ENCODE results near the gene SREBF2.

Gene SREBF2

DNA sequence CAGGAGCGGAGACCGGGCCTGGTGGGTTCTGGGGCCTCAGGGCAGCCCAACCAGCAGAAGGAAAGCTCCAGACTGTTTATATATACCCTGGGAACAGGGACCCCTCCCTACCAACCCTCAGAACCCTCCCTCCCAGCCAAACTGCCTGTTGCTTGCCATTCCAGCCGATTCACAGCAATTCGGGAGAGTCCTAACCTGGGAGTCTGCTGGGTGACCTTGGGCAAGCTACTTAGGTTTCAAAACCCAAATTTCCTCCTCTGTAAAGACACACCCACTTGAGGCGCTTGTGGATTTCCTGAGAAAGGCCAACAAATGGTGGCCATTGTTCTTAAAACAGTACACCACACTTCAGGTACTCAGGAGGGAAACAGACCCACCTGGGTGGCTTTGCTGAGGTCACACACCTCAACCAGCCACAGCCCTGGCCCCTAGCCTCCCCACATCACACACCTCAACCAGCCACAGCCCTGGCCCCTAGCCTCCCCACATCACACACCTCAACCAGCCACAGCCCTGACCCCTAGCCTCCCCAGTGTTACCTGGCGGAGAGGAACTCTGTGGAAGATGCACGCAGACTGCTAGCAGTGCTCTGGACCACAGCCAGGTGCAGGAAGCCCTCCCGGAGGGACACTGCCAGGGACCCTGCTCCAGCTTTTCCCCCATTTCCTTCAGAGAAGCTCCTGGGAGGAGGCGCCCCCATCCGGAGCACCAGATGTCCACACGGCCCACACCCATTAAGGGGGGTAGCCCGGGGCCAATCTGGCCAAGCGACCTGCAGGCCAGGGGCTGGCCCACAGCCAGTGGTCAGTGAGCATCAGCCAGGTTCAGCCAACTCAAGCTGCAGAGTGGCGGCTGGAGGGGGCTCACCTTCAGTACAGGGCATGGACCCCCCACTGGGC, 75.8 kb downstream of the SREBF2 start:
- no peak for DNase-seq (ENCODE audit: low read depth)

DNA sequence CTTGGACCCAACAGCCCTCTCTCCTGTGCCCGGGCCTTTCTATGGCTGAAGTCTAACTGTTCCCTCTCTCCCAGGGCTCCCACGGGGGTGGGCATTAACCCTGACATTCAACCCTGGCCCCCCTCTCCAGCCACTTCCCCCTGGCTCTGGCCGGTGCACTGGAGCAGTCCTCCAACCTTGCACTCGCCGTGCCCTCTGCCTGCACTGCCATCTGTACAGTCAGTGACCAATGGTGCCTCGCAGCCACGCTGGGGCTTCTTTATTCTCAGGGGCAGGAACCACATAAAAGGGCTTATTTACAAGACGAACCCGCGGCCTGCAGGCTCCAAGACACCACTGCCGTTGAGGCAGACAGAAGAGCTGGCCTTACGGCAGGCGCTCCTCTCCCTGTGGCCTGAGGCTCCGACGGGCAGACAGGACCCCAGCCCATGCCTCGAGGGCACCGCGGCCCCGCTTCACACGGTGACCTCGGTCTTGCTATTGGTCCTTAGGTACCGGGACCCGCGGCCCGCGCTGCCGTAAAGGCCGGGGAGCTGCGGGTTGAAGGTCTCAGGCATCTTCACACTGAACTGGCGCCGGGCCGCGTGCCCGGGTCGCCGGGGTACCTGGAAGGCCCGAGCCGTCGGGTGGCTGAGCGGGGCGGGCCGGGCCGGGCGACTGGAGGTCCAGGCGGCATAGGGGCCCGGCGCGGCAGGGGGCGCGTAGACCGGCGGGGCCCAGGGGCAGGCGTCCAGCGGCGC, 76.6 kb downstream of the SREBF2 start:
- no peak for DNase-seq (ENCODE audit: low read depth)

DNA sequence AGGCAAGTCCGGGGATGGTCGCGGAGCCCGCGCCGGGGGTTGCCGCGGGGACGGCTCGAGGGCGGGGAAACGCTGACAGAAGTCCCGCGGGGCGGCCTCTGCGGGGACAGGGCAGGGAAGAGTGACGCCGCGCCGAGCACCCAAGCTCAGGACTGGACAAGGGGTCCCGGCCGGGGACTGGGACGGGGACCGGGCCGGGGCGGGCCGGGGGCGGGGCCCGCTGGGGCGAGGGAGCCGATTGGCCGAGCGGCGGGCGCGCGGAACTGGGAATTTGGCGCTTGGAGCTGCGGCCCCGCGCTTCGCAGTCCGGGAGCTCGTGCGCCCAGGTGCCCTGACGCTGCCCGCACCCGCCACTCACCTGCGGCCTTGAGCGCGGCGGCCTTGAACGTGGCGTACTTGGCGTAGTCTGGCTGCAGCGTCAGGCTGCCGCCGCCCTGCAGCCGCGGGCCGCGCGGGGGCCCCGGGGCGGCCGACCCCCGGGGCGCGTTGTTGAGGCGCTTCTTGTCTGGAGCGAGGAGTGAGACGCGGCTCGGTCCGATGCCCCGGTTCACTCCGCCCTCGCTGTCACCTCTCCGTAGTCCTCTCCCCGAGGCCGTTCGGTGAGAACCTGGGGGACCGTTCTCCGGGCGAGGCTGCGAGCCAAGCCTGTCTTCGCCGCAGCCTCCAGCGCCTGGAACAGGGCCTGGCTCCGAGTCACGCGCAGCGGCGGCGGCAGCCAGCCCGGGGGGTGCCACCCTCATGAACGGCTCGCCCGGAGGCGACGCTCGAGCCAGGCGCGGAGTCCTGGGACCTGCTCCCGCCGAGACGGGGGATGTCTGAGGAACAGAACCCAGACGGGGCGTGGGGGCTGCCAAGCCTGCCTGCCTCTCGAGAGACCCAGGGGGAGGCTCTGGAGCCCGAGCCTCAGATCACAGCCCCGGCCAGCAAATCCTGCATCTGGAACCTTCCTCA, 77.4 kb downstream of the SREBF2 start:
- DNase-seq (ENCODE audit: low read depth) = no peak

DNA sequence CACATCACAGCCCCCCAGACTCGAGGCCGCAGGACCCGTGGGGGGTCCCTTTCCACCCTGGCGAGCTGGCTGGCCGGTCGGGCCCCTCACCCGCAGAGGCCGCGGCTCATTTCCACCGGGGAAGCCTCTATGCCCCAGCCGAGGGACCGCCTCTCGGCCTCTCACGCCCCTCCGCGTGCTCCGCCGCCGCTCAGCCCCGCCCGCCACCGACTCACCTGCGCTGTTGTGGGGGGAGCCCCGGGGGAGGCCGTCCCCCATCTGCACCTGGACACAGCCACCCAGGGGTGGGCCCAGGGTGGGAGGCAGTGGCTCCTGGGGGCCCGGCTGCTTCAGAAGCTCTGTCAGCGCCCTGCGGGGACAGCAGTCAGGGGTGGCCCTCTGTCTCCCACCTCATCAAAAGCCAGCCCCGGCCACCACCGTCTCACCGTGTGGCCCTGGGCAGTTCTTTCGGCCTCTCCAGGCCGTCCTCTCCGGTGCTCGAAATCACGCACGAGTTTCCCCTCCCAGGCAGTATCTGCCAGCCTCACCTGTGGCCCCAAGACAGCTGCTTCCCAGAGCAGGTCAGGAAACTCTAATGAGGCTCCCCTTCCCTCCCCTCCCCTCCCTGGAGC, 78.2 kb downstream of the SREBF2 start:
- DNase-seq (ENCODE audit: low read depth) = no peak

DNA sequence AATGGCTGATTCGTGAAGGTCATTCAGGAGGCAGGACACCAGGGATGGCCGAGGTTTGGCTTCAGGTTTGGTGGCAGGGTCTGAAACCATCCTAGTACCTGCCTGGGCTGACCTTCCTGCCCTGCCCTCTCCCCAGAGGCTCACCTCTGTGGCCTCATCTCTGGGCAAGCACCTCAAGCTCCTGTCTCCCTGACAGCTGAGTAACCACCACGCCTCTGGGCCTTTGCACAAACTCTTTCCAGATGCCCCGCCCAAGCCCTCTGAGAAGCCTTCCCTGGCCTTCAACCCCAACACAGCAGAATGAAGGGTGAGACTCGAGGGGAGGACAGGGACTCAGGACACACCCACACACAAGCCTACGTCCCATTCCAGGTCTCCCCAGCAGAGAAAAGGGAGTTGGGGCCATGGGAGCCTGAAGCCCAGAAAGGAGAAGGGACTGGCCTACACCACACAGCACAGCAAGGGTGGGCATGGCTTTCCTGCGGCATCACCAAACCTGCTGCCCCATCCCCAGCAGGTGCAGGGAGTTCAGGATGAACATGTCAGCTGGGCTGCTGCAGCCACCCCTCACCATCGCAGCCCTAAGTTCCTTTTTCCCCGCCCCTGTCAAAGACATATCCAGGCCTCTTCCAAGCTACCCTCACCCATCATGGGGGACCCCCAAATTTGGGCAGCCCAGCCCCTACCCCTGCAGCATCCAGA, 79.6 kb downstream of the SREBF2 start:
- DNase-seq (ENCODE audit: low read depth) = no peak

DNA sequence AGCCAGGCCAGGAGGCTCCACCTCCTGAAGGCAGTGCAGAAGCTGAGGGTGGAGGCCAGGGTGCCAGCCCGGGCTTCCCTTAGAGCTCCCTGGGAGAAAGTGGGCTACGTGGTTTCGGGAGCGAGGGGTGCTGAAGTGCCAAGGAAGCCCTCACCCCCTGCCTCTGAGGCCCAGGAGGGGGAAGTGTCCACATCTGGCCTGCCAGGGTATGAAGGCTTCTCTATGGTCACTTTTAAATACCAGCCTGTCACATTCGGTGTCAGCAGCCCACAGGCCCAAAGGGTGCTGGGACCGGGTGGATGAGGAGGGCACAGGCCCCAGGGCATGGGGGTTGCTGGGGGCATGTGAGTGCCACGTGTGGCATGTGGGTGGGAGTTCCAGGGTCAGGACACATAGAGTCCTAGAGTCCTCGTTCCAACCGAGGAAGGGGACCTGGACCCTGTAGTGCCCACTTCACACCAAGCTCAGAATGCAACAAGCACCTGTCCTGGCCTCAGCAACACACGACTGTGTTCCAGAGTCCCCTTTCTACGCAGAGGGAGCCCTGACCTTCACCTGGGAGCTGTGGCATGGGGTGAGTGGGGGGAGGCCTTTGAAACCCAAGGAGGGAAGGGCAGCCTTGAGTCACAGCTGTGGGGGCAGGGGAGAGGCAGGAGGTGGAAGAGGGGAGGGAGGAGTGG, 80.3 kb downstream of the SREBF2 start:
- DNase-seq (ENCODE audit: low read depth) = no peak

DNA sequence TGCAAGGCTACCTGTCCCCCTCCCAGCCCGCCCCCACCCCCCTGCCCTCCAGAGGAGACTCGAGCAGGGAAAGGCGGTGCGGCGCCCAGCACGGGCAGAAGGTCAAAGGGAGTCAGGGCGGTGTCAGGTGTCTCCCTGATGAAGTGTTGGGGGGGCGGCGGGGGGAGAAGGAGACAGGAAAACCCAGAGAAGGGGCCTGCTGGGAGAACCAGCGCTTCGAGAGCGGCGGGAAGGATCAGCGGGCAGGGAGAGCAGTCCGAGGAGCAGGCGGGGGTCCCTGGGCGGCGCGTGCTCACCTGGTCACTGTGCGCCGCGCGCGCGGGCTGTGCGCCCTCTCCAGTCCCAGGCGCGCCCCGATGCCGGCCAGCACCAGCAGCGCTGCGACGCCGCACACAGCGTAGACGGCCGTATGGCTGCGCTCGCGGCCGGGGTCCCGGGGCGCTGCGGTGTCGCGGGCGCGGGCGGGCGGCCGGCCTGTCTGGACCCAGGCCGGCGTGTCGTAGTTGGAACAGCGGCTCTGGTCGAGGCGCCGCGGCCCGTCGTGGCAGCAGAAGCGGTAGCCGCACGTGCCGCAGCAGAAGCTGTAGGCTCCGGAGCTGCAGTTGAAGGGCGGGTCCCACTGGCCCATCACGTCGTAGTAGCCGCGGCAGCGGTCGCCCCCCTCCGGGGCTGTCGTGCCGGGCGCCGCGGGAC, 81.1 kb downstream of the SREBF2 start:
- DNase-seq (ENCODE audit: low read depth) = no peak

DNA sequence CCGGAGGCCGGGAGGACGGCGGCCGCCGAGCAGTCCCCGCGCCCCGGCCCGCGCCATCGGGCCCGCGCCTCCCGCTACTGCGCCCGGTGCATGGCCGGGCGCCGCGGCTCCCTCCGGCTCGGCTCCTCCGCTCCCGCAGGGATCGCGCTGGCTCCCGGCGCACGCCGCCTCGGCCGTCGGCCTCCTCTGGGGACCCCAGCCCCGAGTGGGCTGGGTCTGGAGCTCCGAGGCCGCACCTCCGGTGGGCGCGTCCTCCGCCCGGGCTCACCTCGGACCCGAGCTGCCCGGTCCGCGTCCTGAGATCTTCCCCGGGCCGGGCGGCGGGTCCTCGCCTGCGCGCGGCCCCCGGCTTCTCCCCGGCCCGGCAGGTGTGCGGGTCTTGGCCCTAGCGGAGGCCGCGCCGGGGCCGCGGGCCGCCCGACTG, 81.7 kb downstream of the SREBF2 start:
- no peak for DNase-seq (ENCODE audit: low read depth)

DNA sequence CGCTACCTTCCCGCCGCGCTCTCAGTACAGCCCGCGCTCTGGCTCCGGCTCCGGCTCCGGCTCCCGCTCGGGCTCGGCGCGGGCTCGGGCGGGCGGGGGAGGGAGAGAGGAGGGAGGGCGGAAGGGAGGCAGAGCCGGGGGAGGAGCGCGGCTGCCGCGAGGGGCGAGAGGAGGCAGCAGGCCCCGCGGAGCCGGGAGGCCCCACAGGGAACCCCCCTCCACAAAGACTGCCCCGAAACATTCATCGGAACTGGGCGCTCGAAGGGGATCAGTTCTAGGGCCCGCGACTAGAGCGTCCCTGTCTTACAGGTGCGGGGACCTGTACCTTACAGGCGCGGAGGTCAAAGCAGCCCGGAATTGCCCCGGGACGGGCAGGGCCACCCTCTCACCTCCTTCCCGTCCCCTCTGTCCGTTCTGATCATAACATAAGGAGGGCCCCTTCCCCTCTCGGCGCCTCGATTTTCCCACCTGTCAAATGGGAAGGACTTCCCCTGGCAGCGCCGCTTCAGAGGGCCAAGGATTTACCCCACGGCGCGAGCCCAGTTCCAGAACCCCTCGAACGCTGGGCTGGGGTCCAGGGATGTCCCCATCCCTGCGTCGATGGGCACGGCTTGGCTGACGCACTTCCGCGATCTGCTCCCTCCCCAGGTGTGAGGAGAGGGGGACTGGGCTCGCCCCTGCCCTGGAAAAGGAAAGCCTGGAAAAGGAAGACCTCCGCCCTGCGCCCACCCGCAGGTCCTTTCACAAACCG, 82.3 kb downstream of the SREBF2 start, which contains the start of gene SHISA8:
Gene SHISA8, minus strand, starts transcription at position 40 of the 751 bp plus-strand sequence. CDS start 407 bp downstream, outside the sequence.
- DNase-seq (ENCODE audit: low read depth) = no peak

DNA sequence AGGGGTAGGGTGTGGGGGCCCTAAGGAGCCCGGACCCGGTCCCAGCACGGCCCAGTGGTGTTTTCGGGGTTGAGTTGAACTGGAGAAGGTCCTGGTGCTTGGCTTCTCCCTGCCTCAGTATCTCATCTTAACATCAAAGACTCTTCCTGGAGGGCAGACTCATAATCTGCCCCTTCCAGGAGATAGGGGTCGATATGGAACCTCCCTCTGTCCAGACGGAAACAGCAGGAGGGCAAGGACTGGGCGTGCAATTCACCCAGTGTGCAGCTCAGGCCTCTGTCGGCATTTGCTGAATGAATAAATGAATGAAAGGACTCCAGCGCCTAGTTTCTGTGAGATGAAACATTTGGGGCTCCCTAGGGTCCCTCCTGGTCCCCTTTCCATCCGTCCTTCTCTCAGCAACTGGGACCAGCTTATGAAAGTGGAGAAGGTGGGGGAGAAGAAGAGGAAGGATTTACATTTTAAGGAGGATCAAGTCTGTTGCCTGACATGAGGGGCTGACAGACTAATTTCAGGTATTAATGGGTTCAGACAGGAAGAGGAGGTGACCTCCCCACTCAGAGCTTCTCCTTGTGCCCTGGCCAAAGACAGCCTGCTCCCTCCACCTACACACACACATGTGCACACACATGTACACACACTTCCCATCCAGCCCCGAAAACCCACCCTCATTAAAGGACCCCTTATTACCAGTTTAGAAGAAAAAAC, 83.0 kb downstream of the SREBF2 start:
- no peak for DNase-seq (ENCODE audit: low read depth)

DNA sequence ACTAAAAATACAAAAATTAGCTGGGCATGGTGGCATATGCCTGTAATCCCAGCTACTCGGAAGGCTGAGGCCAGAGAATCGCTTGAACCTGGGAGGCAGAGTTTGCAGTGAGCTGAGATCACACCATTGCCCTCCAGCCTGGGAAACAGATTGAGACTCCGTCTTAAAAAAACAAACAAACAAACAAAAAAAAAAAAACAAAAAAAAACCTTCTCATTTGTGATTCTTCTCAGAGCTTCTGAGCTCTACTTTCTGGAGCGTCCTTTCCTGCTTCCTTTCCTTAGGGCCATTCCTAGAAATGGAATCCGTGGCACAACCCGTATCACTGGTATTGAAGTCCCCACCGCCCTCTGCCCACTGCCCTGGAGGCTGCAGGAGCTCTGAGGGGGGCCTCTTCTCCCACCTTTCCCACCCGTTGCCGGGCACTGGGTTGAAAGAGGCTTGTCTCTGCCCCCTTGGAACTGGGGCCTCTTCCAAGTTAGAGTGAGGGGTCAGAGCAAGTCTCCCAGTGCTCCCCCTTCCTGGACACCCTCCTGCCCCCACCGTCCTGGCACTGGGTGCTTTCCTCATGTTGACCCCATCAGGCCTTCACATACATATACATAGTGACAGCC, 83.9 kb downstream of the SREBF2 start:
- DNase-seq (ENCODE audit: low read depth) = no peak

DNA sequence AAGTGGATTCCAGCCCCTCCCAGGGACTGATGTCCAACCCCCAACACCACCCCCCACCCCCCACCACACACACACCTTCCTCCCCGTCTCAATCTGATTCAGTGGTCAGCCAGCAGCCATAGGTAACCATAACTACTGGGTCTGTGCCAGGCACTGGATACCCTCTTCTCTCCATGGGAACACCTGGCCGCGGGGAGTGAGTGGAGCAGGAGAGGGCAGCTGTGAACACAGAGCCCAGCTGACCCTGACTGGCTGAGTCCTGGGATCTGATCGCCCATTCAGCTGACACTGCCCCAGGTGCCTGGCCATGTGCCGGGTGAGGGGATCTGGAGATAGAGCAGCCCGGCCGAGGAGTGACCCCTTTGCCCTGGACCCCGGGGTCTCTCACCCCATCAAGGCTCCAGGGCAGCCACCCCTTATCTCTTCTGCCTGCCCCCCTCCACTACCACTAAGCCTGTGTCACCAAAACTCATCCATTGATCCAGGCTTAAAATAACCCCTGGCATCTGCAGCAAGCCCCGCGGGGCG, 84.5 kb downstream of the SREBF2 start:
- no peak for DNase-seq (ENCODE audit: low read depth)

DNA sequence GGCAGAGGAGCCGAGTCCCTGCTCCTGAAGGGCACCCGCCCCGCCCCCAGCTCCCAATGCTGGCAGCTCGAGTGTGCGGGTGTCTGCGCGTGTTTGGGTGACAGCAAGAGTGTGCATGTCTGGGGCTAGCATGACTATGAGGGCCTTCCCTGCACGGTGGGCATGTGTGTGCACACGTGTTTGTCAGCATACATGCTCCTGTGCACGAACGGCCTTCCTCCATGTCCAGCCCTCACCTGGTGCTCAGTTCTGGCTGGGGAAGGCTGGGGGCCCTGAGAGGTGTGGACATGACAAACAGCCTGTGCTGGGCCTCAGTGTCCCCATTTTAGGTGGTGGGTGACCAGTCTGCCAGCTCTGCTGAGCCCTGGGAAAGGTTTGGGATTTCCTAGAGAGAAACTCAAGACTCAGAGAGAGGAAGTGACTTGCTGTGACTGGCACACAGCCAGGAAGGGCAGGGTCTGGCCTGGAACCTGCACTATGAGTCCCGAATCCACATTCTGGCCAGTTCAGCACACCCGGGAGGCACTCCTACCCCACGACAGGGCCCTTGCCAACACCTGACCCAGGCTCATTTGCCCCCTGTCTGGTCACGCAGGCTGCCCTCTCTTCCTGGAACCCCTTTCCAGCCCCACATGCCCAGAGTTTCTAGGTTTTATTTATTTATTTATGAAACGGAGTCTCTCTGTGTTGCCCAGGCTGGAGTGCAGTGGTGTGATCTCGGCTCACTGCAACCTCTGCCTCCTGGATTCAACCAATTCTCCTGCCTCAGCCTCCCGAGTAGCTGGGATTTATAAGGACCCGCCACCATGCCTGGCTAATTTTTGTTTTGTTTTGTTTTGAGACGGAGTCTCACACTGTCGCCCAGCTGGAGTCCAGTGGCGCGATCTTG, 85.2 kb downstream of the SREBF2 start:
- peak; percentile 11 for DNase-seq (ENCODE audit: low read depth)

DNA sequence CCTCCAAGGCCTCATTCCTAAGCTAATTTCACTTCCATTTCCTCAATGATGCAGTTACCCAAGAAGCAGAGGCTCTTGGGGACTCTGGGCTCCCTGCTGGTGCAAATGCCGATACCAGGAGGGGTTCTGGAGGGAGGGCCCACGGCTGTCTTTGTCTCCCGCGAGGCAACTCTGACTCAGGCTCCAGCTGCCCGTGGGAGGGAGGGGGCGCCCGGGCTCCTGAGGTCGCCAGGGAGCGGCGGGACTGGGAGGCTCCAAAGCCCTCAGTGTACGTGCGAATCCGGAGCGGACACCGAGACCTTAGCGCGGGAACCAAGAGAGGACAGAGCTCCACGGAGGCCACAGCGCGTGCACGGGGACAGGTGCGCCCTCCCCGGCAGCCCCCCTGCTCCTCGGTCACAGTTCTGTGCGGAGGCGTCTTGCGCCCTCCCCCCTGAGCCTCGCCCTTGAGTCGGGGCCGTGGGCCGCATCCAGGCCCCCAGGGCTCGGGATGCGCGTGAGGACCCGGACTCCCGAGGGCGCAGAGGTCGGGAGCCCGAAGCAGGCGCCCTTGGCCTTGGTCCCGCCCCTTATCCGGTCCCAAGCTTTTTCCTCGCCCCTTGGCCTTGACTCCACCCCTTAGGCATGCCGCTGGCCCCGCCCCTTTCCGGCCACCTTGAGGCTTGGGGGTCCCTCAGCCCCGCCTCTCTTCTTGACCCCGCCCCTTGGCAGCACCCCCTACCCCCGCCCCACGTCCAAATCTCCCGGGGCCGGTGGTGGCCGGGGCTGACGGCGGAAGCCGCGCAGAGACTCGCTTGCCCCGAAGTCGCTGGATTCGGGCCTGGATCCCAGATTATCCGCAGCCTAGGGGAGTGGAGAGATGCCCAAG, 86.7 kb downstream of the SREBF2 start:
- no peak for DNase-seq (ENCODE audit: low read depth)

DNA sequence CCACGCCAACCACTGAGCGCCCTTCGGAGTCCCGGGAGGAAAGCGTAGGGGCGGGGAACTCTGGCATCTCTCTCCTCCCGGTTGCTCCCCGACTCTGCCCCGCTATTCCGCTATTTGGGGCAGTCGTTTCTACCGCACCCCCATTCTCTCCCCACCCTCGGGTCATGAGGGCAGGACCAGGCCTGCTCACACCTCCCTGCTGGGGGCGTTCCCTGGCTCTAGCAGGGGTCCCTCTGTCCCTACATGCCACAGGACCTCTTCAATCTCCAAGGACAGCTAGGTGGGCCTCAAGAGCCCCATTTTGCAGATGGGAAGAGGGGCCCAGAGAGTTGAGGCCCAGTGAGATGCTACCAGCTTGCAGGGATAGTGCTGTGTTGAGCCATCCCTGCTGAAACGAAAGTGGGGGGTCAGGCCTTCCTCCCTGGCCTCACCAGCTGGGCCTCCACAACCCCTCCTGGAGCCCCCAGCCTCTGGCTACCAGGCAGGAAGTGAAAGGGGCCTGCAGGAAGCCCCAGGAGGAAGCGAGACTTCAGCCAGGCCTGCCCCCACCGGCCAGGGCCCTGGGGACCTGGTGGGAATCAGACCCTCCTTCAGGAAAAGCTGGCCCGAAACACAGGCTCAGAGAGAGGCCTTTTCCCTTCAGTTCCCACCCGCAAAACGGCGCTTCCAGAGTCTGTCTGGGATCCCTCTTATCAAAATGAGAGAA, 87.5 kb downstream of the SREBF2 start:
- no peak for DNase-seq (ENCODE audit: low read depth)

Measured in non-pigmented ciliary epithelial cell (primary cell).